ENCODE measurements around the gene PSMG4. TPM values are rescaled to one million over a fixed set of nuclear protein-coding genes. Genes with fewer than 3 reads are reported as not detected.

Gene PSMG4
- total and polyA plus RNA-seq, 2 of the 8 experiments (the other 6 are each of a cell fraction or from before 2014, with no cell fraction given), result 40.6 to 113 TPM

DNA sequence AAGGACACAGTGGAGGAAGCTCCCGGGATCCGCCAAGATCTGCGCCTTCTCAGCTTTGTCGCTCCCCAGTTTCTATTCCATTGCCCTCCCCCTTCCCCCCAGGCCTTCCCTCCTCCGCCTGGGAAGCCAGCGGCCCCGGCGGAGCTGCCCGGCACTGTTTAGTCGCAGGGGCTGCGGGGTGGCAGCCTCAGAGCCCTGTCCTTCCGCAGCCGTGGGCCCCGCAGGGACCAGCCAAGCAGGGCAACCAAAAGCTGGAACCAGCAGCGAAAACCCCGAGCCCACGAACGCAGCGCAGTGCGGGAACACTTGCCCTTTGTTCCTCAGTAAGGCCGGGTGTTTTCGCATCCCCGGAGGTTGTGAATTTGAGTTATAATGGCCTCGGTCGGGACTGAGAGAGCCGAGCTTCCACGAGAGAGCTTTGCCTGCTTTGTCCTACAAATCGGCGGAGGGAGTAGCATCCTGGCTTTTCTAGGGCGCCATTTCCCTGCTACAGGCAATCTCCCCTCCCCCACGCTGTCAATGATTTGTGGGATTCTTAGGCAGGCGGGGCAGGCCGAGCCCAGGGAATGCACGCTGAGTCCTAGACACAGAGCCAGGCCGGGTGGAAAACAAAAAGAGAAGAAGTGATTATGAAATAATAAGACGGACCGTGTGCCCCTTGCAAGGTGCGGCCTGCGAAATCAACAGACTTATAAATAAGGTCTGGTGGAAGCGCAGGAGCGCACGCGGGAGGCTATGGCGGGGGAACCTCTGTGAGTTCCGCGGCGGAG, 27.3 kb upstream of the PSMG4 start (continued):
- TF ChIP-seq KDM4A (IDR thresholded peaks at IDR 0.05; ENCODE audit: low read depth, low read length, severe bottlenecking), result no peak
- TF ChIP-seq TCF12 (IDR thresholded peaks at IDR 0.05; ENCODE audit: low read depth, low read length), result no peak
- TF ChIP-seq TAF7 (optimal IDR thresholded peaks at IDR 0.05; ENCODE audit: borderline replicate concordance, low read depth, low read length), result peak; percentile 18
- no peak for TF ChIP-seq RNF2 (IDR thresholded peaks at IDR 0.05; ENCODE audit: borderline replicate concordance, low read depth, low read length, missing control alignments, poor library complexity, severe bottlenecking)

Data from H1 (cell line).